HUES64 (cell line): Measurements from ENCODE around the gene ERBB4.
"Not testable (repeated sequence)": the region's sequence is repeated elsewhere in the genome, so short reads cannot be mapped to it uniquely, and the experiment has no call there.

ENCODE experiments used
- H3K27ac ChIP-seq: 2 replicates; pipeline ENCODE4 v1.7.0; 2013; ENCODE audit warnings: low read depth, low read length, inconsistent platforms
- H3K27me3 ChIP-seq: 2 replicates; pipeline ENCODE4 v1.6.1; 2013; ENCODE audit warnings: mild to moderate bottlenecking, low read length; ENCODE audit not compliant: insufficient read depth
- H3K36me3 ChIP-seq: 2 replicates; pipeline ENCODE4 v1.6.1; 2013; ENCODE audit warnings: mild to moderate bottlenecking, low read length; ENCODE audit not compliant: insufficient read depth
- H3K4me1 ChIP-seq: 2 replicates; pipeline ENCODE4 v1.6.1; 2013; ENCODE audit warnings: mild to moderate bottlenecking, low read length, moderate library complexity; ENCODE audit not compliant: insufficient read depth
- H3K4me3 ChIP-seq: 2 replicates; pipeline ENCODE4 v1.5.1; 2013; ENCODE audit warnings: mild to moderate bottlenecking, low read length, moderate library complexity
- H3K9ac ChIP-seq: 2 replicates; pipeline ENCODE4 v1.6.1; 2013; ENCODE audit warnings: mild to moderate bottlenecking, low read depth, low read length
- H3K9me3 ChIP-seq: 2 replicates; pipeline ENCODE4 v1.6.1; 2013; ENCODE audit warnings: low read depth, low read length; ENCODE audit not compliant: insufficient read depth
- WGBS: fragments of 150-250, 120-280 bp; methylation state at CpG from one replicate; pipeline ENCODE4 v1.1.7; 2013; ENCODE audit warnings: missing lambda C conversion rate; 5-methylcytosine and 5-hydroxymethylcytosine counted together

Gene ERBB4

GRCh38 chr2:211724933-211725332 is 813.7 kb downstream of the ERBB4 start:
- WGBS: 92% methylated on average over 5 of the region's 5 CpGs

GRCh38 chr2:211723398-211723797 is 815.2 kb downstream of the ERBB4 start:
- H3K27me3 ChIP-seq: no peaks in the 10 kb centered on the region
- no peak overlapping the region for H3K4me3 ChIP-seq
- no peak overlapping the region for H3K9ac ChIP-seq
- H3K9me3 ChIP-seq: no peaks in the 10 kb centered on the region
- no peaks in the 10 kb centered on the region for H3K36me3 ChIP-seq
- H3K27ac ChIP-seq: no peak overlapping the region
- WGBS: no CpG with 5 or more reads among the region's 1 CpG
- H3K4me1 ChIP-seq: no peaks in the 10 kb centered on the region

More at GRCh38 chr2:211724933-211725332, 813.7 kb downstream of the ERBB4 start:
- H3K9me3 ChIP-seq: no peaks in the 10 kb centered on the region
- no peaks in the 10 kb centered on the region for H3K27me3 ChIP-seq
- no peak overlapping the region for H3K27ac ChIP-seq
- no peaks in the 10 kb centered on the region for H3K4me1 ChIP-seq
- no peaks in the 10 kb centered on the region for H3K36me3 ChIP-seq
- no peak overlapping the region for H3K4me3 ChIP-seq
- no peak overlapping the region for H3K9ac ChIP-seq

DNA sequence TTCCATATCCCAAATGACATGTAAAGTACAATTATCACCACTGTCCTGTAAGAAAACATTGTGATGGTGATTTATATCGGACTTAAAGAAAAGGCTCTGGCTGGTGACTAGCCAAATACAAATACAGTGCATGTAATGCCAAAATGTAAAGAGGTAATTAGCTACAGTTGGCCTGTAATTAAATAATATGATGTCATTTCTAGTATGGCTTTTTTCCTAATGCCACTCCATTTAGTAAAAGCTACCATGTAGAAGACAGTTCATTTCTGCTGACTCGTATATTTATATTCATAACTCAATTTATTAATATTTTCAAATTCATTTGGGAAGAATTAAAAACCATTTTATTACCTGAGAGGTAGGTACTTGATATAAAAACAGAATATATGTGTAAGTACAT is 815.7 kb downstream of the ERBB4 start:
- WGBS: 93% methylated on average over 1 of the region's 2 CpGs

DNA sequence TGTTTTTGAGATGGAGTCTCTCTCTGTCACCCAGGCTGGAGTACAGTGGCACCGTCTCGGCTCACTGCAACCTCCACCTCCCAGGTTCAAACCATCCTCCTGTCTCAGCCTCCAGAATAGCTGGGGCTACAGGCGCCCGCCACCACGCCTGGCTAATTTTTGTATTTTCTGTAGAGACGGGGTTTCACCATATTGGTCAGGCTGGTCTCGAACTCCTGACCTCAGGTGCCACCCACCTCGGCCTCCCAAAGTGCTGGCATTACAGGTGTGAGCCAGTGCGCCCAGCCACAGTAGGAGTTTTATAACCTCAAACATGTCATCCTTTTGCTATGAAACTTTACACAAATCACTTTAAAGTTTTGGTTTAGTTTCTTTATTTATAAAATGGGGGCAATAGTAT is 816.7 kb downstream of the ERBB4 start:
- H3K9me3 ChIP-seq: not testable (repeated sequence)

More for the DNA sequence above, 815.7 kb downstream of the ERBB4 start:
- H3K4me3 ChIP-seq: no peak overlapping the region
- no peak overlapping the region for H3K9ac ChIP-seq
- H3K36me3 ChIP-seq: no peaks in the 10 kb centered on the region
- H3K27ac ChIP-seq: no peak overlapping the region
- H3K27me3 ChIP-seq: no peaks in the 10 kb centered on the region
- H3K9me3 ChIP-seq: no peaks in the 10 kb centered on the region
- H3K4me1 ChIP-seq: no peaks in the 10 kb centered on the region

DNA sequence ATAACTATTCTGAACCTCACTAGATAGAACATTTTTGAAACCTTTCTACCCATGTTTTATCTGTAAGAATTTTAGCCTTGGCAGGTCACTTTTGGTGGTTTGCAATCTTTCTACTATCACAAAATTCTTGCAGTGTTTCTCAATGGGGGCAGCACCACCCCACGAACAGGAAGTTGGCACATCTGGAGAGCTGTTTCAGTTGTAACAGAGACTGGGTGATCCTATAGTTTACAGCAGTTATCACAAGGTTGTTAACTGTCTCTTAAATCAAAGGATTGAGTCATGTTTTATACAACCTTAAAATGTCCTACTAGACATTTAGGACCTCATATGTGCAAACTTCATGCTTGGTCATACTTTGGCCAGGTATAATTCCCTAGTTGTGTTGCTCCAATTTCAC is 829.2 kb downstream of the ERBB4 start:
- Histone ChIP-seq H3K9ac (no peak overlapping the region), H3K27ac (no peak overlapping the region), H3K4me1 (no peaks in the 10 kb centered on the region), H3K36me3 (no peaks in the 10 kb centered on the region), H3K9me3 (no peaks in the 10 kb centered on the region), H3K4me3 (no peak overlapping the region), H3K27me3 (no peaks in the 10 kb centered on the region)
- 86% methylated on average over 1 of the region's 1 CpG for WGBS

More for the DNA sequence above, 816.7 kb downstream of the ERBB4 start:
- WGBS: 97% methylated on average over 9 of the region's 9 CpGs
- H3K27ac ChIP-seq, H3K9ac ChIP-seq, H3K4me1 ChIP-seq, H3K27me3 ChIP-seq, H3K36me3 ChIP-seq, H3K4me3 ChIP-seq: not testable (repeated sequence)

DNA sequence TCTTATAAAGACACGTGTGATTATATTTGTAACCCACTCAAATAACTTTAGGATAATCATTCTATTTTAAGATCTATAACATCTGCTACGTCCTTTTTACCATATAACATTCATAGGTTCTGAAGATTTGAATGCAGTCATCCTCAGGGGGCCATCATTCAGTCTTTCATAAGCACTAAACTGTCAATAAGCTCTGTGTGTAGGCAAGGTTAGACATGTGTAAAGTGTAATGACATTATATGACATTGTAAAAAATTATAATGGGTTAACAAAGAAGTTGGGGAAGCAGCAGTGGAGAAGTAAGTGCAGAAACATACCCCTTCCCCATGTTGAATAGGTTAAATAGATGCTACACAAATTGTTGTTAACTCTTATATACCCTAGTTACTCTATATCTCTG is 845.9 kb downstream of the ERBB4 start:
- no peaks in the 10 kb centered on the region for H3K36me3 ChIP-seq
- H3K4me1 ChIP-seq: no peaks in the 10 kb centered on the region
- no peaks in the 10 kb centered on the region for H3K9me3 ChIP-seq
- no peak overlapping the region for H3K9ac ChIP-seq
- H3K27ac ChIP-seq: no peak overlapping the region
- 96% methylated on average over 2 of the region's 2 CpGs for WGBS
- no peaks in the 10 kb centered on the region for H3K27me3 ChIP-seq
- H3K4me3 ChIP-seq: no peak overlapping the region

- WGBS: 100% methylated on average over 1 of the region's 1 CpG
- no peaks in the 10 kb centered on the region for H3K36me3 ChIP-seq
- no peak overlapping the region for H3K4me3 ChIP-seq
- 0 out of 2 replicates have a peak, but pooled peaks cover 1% of the 10 kb centered on the region for H3K9me3 ChIP-seq
- no peaks in the 10 kb centered on the region for H3K27me3 ChIP-seq
- H3K9ac ChIP-seq: no peak overlapping the region
- no peak overlapping the region for H3K27ac ChIP-seq
- no peaks in the 10 kb centered on the region for H3K4me1 ChIP-seq
Observed at GRCh38 chr2:211690736-211691135, 847.9 kb downstream of the ERBB4 start.

- Histone ChIP-seq H3K4me1 (no peaks in the 10 kb centered on the region), H3K4me3 (no peak overlapping the region), H3K27me3 (no peaks in the 10 kb centered on the region), H3K27ac (no peak overlapping the region), H3K9me3 (peaks cover 17% of the 10 kb centered on the region), H3K9ac (no peak overlapping the region), H3K36me3 (no peaks in the 10 kb centered on the region)
- 93% methylated on average over 1 of the region's 2 CpGs for whole genome bisulfite sequencing
Observed at GRCh38 chr2:211688196-211688595, 850.4 kb downstream of the ERBB4 start.

DNA sequence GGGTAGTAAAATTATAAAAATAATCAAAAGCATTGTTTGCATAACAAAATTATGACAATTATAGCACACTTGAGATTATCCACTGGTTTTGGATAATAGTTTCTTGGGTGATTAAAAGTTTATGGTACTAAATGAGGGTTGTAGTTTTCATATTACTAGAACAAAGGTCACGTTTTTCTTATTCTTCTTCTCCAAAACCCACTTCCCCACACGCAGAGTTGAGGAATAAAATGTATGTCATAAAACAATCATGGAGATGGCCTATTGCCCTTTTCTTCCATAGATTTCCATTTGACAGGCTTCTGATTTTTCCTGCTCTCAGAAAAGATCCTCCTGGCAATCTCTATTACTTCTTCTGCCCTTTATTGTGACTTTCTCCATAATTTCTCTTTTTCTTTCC is 863.9 kb downstream of the ERBB4 start:
- no peak overlapping the region for H3K4me3 ChIP-seq
- H3K27ac ChIP-seq: no peak overlapping the region
- no peak overlapping the region for H3K9ac ChIP-seq
- H3K36me3 ChIP-seq: no peaks in the 10 kb centered on the region
- H3K9me3 ChIP-seq: no peaks in the 10 kb centered on the region
- no peaks in the 10 kb centered on the region for H3K27me3 ChIP-seq
- H3K4me1 ChIP-seq: no peaks in the 10 kb centered on the region
- 100% methylated on average over 1 of the region's 2 CpGs for WGBS

- Histone ChIP-seq H3K4me1 (no peaks in the 10 kb centered on the region), H3K36me3 (no peaks in the 10 kb centered on the region), H3K9ac (no peak overlapping the region), H3K27me3 (no peaks in the 10 kb centered on the region), H3K9me3 (no peaks in the 10 kb centered on the region), H3K4me3 (no peak overlapping the region), H3K27ac (no peak overlapping the region)
- 94% methylated on average over 3 of the region's 3 CpGs for WGBS
Observed at GRCh38 chr2:211673133-211673905, 865.3 kb downstream of the ERBB4 start.

- no peaks in the 10 kb centered on the region for H3K27me3 ChIP-seq
- H3K27ac ChIP-seq: no peak overlapping the region
- WGBS: 86% methylated on average over 1 of the region's 1 CpG
- H3K9ac ChIP-seq: no peak overlapping the region
- no peaks in the 10 kb centered on the region for H3K36me3 ChIP-seq
- H3K4me3 ChIP-seq: no peak overlapping the region
- no peaks in the 10 kb centered on the region for H3K4me1 ChIP-seq
- no peaks in the 10 kb centered on the region for H3K9me3 ChIP-seq
Observed at GRCh38 chr2:211671977-211672376, 866.6 kb downstream of the ERBB4 start.

DNA sequence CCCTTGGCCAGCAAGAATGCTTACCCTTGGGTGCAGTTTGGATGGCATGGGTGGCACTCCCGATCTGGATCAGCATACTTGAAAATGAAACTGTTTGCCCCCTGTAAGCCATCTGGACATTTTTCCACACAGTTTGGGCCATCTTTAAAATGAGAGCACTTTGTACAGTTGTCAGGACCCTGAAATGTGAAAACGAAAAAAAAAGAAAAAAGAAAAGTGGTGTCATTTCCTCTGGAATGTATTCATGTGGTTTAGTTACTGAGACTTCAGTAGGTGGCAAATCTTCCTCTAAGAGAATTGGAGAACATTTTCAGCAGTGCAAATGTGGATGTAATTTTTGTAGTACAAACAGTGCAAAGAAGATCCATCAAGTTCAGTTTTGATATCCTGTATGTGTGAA is 873.3 kb downstream of the ERBB4 start:
- Histone ChIP-seq H3K9ac (no peak overlapping the region), H3K4me3 (no peak overlapping the region), H3K9me3 (no peaks in the 10 kb centered on the region), H3K36me3 (no peaks in the 10 kb centered on the region), H3K4me1 (peaks cover 9% of the 10 kb centered on the region), H3K27ac (no peak overlapping the region), H3K27me3 (no peaks in the 10 kb centered on the region)
- 85% methylated on average over 2 of the region's 2 CpGs for WGBS
